ENCODE results near the gene IL2RG. TPM values are rescaled to one million over a fixed set of nuclear protein-coding genes. Genes with fewer than 3 reads are reported as not detected.

IL2RG gene
- total RNA-seq, 1 donor from 2014 or later: 1.5 TPM

DNA sequence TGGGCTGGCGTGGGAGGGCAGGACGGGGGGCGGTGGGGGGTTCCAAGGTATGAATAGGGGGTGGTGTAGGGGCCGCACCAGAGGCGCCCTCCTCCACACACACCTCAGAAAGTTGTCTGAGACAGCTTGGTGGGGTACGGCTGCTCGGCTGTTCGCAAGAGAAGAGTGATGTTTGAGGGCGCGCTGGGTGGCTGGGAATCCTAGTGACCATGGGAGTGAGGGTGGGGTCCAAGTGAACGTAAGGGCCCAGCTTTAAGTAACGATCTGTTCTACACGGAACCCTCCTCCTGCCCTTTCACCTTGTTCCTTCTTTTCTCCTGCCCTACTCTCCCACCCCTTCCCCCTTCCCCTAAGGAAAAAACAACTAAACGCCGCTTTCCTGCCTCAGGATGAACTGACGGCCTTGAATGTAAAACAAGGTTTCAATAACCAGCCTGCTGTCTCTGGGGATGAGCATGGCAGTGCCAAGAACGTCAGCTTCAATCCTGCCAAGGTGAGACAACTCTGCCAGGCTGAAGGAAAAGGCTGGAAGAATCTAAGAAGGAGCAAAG, 7.7 kb upstream of the IL2RG start:
- Mint-ChIP-seq H3K9me3 (no peaks in the 10 kb centered on the region), H3K4me1 (ENCODE audit: unreplicated experiment) (no peaks in the 10 kb centered on the region), H3K27me3 (no peaks in the 10 kb centered on the region), H3K27ac (no peak overlapping the region), H3K36me3 (peaks cover 3% of the 10 kb centered on the region), H3K4me3 (peak overlapping the region; percentile 87)
- TF ChIP-seq, protein P1, sequence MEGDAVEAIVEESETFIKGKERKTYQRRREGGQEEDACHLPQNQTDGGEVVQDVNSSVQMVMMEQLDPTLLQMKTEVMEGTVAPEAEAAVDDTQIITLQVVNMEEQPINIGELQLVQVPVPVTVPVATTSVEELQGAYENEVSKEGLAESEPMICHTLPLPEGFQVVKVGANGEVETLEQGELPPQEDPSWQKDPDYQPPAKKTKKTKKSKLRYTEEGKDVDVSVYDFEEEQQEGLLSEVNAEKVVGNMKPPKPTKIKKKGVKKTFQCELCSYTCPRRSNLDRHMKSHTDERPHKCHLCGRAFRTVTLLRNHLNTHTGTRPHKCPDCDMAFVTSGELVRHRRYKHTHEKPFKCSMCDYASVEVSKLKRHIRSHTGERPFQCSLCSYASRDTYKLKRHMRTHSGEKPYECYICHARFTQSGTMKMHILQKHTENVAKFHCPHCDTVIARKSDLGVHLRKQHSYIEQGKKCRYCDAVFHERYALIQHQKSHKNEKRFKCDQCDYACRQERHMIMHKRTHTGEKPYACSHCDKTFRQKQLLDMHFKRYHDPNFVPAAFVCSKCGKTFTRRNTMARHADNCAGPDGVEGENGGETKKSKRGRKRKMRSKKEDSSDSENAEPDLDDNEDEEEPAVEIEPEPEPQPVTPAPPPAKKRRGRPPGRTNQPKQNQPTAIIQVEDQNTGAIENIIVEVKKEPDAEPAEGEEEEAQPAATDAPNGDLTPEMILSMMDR (conservative IDR thresholded peaks at IDR 0.05): no peak
- DNase-seq (ENCODE audit: extremely low spot score, unreplicated experiment): no peak

DNA sequence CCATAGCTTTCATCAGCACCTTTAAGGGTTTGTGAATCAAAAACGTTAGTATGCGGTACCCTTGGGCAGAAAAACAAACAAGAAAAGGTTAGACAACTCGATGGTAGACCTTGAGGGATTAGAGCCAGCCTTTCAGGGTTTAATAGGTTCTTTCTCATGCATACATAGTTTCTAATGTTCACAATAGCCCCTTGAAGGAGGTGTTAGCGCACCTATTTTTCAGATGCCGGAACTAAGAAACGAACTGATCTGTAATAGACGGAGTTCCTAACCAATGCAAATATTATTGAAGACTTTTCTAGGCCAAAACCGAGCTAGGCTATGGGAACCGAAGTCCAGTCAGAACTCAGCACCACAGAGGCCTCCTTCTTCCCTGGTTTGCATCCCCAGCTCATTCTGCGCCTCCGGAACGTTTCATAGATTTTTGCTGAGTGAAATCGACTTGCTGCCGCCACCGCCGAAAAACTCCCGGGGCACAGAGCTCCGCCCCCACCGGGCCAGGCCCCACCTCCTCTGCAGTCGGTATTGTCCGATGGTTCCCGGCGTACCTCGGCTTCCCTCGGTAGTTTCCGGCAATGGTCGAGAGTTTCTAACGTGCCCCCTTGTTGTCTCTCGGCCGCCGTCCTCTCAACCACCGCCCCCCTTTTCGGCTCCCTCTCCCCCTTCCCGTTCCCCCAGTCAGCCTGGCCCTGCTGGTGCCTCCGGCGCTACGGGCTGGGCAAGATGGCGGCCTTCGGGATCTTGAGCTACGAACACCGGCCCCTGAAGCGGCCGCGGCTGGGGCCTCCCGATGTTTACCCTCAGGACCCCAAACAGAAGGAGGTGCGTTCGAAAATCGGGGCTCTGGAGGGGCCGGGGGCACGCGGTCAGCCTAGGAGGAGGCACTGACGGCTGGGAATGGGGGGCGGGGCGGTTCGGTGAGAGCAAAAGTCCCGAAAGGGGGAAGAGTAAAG, 6.9 kb upstream of the IL2RG start, which contains the start of gene MED12:
Gene MED12, plus strand, starts transcription at position 565 of the 953 bp plus-strand sequence. Its CDS starts 159 bp downstream, at position 724.
- Mint-ChIP-seq H3K27me3 (no peaks in the 10 kb centered on the region), H3K36me3 (peaks cover 3% of the 10 kb centered on the region), H3K27ac (peak within 1 kb of the TSS; percentile 72), H3K4me1 (ENCODE audit: unreplicated experiment) (no peaks in the 10 kb centered on the region), H3K9me3 (no peaks in the 10 kb centered on the region), H3K4me3 (peak within 1 kb of the TSS; percentile 87)
- TF ChIP-seq, protein P1 (conservative IDR thresholded peaks at IDR 0.05): no peak
- peak; percentile 81 for DNase-seq (ENCODE audit: extremely low spot score, unreplicated experiment)

DNA sequence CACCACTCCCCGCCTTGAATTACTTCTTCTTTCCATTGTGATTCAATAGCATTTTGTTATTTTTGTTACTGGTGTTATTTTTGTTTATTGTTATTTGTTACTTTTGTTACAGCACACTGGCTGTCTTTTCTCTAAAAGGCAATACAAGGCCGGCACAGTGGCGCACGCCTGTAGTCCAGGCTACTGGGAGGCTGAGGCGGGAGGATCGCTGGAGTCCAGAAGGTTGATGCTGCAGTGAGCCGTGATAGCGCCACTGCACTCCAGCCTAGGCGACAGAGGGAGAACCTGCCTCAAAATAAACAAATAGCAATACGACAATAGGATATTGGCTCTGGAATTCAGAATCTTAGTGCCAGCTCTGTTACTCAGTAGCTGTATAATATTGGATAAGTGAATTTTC, 6.0 kb upstream of the IL2RG start:
- H3K4me3 Mint-ChIP-seq: peak overlapping the region; percentile 39
- H3K27me3 Mint-ChIP-seq: no peaks in the 10 kb centered on the region
- DNase-seq (ENCODE audit: extremely low spot score, unreplicated experiment): no peak
- peaks cover under 1% of the 10 kb centered on the region for H3K9me3 Mint-ChIP-seq
- no peak overlapping the region for H3K27ac Mint-ChIP-seq
- TF ChIP-seq, protein P1 (conservative IDR thresholded peaks at IDR 0.05): no peak
- H3K36me3 Mint-ChIP-seq: peaks cover 3% of the 10 kb centered on the region
- no peaks in the 10 kb centered on the region for H3K4me1 Mint-ChIP-seq (ENCODE audit: unreplicated experiment)

DNA sequence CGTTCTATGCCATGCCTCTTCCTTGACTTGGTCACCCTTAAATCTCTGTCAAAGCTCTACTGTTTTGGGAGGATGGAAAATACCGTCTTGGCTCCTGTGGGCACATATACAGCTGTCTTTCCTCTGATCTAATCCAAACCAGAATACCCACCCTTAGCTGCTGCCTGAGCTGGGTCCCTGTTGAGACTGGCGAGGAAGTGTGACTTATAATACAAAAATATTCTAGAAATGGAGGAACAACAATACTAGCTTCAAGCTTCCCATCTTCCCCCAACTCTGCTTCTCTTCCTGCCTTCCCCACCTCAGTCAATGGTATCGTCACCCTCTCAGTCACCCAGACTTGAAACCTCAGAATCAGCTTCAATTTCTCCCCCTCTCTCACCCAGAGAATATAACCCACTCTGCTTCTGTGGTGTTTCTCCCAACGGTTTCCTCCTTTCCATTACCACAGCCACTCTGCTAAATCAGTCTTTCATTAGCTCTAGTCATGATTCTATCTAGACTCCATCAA, 599 bp upstream of the IL2RG start:
- Mint-ChIP-seq H3K4me1 (ENCODE audit: unreplicated experiment) (peaks cover 13% of the 10 kb centered on the region), H3K9me3 (peaks cover 7% of the 10 kb centered on the region), H3K27me3 (no peaks in the 10 kb centered on the region), H3K4me3 (no peak overlapping the region), H3K27ac (peak overlapping the region; percentile 84), H3K36me3 (no peaks in the 10 kb centered on the region)
- DNase-seq (ENCODE audit: extremely low spot score, unreplicated experiment): no peak
- TF ChIP-seq, protein P1 (conservative IDR thresholded peaks at IDR 0.05): no peak

DNA sequence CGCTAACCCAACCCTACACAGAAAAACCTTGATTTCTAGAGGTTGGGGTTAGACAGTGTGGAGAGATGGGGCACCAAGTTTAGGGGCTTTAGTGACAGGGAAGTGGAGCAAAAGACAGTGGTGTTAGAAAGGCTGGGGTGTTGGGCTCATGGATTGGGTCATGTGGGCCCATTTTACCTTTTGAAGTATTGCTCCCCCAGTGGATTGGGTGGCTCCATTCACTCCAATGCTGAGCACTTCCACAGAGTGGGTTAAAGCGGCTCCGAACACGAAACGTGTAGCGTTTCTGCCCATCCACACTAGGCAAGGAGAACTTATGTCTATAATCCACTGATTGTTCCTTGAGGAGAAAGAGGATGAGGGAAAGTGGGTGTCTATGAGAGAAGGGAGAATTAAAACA, 2.3 kb downstream of the IL2RG start:
- H3K4me3 Mint-ChIP-seq: no peak overlapping the region
- H3K27me3 Mint-ChIP-seq: no peaks in the 10 kb centered on the region
- H3K27ac Mint-ChIP-seq: no peak overlapping the region
- H3K4me1 Mint-ChIP-seq (ENCODE audit: unreplicated experiment): peaks cover 20% of the 10 kb centered on the region
- no peak for DNase-seq (ENCODE audit: extremely low spot score, unreplicated experiment)
- no peaks in the 10 kb centered on the region for H3K36me3 Mint-ChIP-seq
- peaks cover 7% of the 10 kb centered on the region for H3K9me3 Mint-ChIP-seq
- TF ChIP-seq, protein P1 (conservative IDR thresholded peaks at IDR 0.05): no peak
